PC-9 (cell line): ENCODE measurements around the gene RREB1. TPM values are rescaled to one million over a fixed set of nuclear protein-coding genes. Genes with fewer than 3 reads are reported as not detected.

ENCODE experiments used
- BruUV-seq: library from RNA; stranded (reverse); fragments of 400-500 nt; replicated peaks from 2 replicates; lab custom pipeline; 2021; lab: Mats Ljungman, UMichigan
- CTCF ChIA-PET: fragments of 300-600 bp; sonication (Branson Sonifier 250); formaldehyde crosslinking; loops from one replicate; lab custom pipeline; 2022; ENCODE audit warnings: antibody characterized with exemption; lab: Charles Lee
- POLR2A ChIA-PET: fragments of 300-600 bp; sonication (Branson Sonifier 250); formaldehyde crosslinking; loops from one replicate; lab custom pipeline; 2022; ENCODE audit warnings: antibody characterized with exemption; ENCODE audit not compliant: unreplicated experiment; lab: Charles Lee
- DNase-seq, 2 experiments: peaks; one replicate each; pipeline versions ENCODE4 v3.0.0 to v3.0.0-alpha.2; 2015 to 2022; ENCODE audit warnings: mixed read lengths in 1 of 2
- H2AFZ ChIP-seq: fragments of 200-600 bp; sonication (generic); 2 replicates; pipeline ENCODE4 v1.8.1; 2017; ENCODE audit warnings: antibody characterized with exemption
- H3F3A ChIP-seq: fragments of 200-600 bp; sonication (generic); 2 replicates; pipeline ENCODE4 v1.8.1; 2017; ENCODE audit warnings: antibody characterized with exemption, mild to moderate bottlenecking, low read depth; ENCODE audit not compliant: insufficient read depth
- H3K27ac ChIP-seq: fragments of 200-600 bp; sonication (generic); 2 replicates; pipeline ENCODE4 v1.6.1; 2016; ENCODE audit warnings: mixed run types
- H3K27me3 ChIP-seq: fragments of 200-600 bp; sonication (generic); 2 replicates; pipeline ENCODE4 v1.6.1; 2016; ENCODE audit warnings: low read depth, mixed run types; ENCODE audit not compliant: insufficient read depth
- H3K36me3 ChIP-seq: fragments of 200-600 bp; sonication (generic); 2 replicates; pipeline ENCODE4 v1.6.1; 2016; ENCODE audit warnings: low read depth, mixed run types
- H3K4me1 ChIP-seq: fragments of 200-600 bp; sonication (generic); replicated peaks from 2 replicates; pipeline ENCODE4 v1.6.1; 2016; ENCODE audit warnings: mixed run types; ENCODE audit not compliant: insufficient read depth
- H3K4me2 ChIP-seq: fragments of 200-600 bp; sonication (generic); 2 replicates; pipeline ENCODE4 v1.6.1; 2017; ENCODE audit warnings: mixed run types
- H3K4me3 ChIP-seq: fragments of 200-600 bp; sonication (generic); 2 replicates; pipeline ENCODE4 v1.6.1; 2016; ENCODE audit warnings: mixed run types
- H3K79me2 ChIP-seq: fragments of 200-600 bp; sonication (generic); 2 replicates; pipeline ENCODE4 v1.6.1; 2017; ENCODE audit warnings: low read depth, mixed run types
- H3K9me2 ChIP-seq: fragments of 200-600 bp; sonication (generic); 2 replicates; pipeline ENCODE4 v1.8.1; 2017; ENCODE audit warnings: mild to moderate bottlenecking; ENCODE audit not compliant: insufficient read depth
- H3K9me3 ChIP-seq: fragments of 200-600 bp; sonication (generic); 2 replicates; pipeline ENCODE4 v1.8.1; 2016; ENCODE audit warnings: low read depth; ENCODE audit not compliant: insufficient read depth
- H4K20me1 ChIP-seq: fragments of 200-600 bp; sonication (generic); 2 replicates; pipeline ENCODE4 v1.8.1; 2017; ENCODE audit not compliant: insufficient read depth
- EZH2 ChIP-seq: fragments of 200-600 bp; sonication (generic); IDR thresholded peaks from 2 replicates; pipeline ENCODE4 v1.8.0; 2017; ENCODE audit warnings: antibody characterized with exemption, low read depth
- intact Hi-C: fragments of 100-400 bp; cut with micrococcal nuclease; formaldehyde crosslinking; loops from one replicate; pipeline ENCODE4 v1.10.0; 2022; ENCODE audit not compliant: unreplicated experiment
- total RNA-seq: library from RNA; stranded (reverse); gene quantifications from 2 replicates; pipeline ENCODE4 v1.2.3, GENCODE V29; 2021
- TF ChIP-seq, protein P1 (sequence below): fragments of 200-600 bp; sonication (generic); conservative IDR thresholded peaks from 2 replicates; pipeline ENCODE4 v1.6.1; 2017; ENCODE audit warnings: mixed run types, antibody characterized with exemption, mild to moderate bottlenecking, moderate library complexity

Gene RREB1
- total RNA-seq, 1 experiment from 2014 or later = 38.4 TPM

DNA sequence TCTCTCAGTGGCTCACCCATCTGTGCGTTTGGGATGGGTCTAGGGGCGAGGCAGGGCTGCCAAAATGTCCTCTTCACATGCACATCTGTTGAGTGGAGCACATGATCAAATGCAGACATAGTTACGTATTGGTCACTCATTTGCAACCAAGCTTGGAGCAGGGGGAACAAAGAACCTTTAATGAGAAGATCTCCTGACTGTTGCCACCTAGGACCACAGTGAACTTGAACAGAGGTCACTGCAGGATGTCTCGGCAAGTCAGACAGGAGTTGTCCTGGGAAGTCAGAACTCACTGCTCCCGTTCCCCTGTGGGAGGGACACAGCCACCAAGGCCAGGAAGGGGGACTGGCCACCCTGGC lies 131.8 kb downstream of the RREB1 start:
- no peaks in the 10 kb centered on the region for H4K20me1 ChIP-seq
- H3F3A ChIP-seq = peaks cover 31% of the 10 kb centered on the region; the same call in 1 of the 2 replicates
- H3K36me3 ChIP-seq = no peaks in the 10 kb centered on the region
- ChIA-PET POLR2A (no interaction called here), CTCF (no interaction called here)
- H3K9me2 ChIP-seq = no peaks in the 10 kb centered on the region
- H3K4me1 ChIP-seq = peaks cover 52% of the 10 kb centered on the region
- H2AFZ ChIP-seq = no peak overlapping the region
- intact Hi-C loops = loop anchor here (1.0 to 5.0 kb wide), 3 partner anchors 37 to 527 kb away; no protein-coding TSS in a partner anchor
- H3K4me3 ChIP-seq = no peak overlapping the region
- DNase-seq = no peak
- no peaks in the 10 kb centered on the region for H3K9me3 ChIP-seq
- no peak overlapping the region for H3K4me2 ChIP-seq
- no peak overlapping the region for H3K27ac ChIP-seq
- H3K79me2 ChIP-seq = peaks cover 24% of the 10 kb centered on the region
- TF ChIP-seq EZH2 = no peak
- TF ChIP-seq, protein P1, sequence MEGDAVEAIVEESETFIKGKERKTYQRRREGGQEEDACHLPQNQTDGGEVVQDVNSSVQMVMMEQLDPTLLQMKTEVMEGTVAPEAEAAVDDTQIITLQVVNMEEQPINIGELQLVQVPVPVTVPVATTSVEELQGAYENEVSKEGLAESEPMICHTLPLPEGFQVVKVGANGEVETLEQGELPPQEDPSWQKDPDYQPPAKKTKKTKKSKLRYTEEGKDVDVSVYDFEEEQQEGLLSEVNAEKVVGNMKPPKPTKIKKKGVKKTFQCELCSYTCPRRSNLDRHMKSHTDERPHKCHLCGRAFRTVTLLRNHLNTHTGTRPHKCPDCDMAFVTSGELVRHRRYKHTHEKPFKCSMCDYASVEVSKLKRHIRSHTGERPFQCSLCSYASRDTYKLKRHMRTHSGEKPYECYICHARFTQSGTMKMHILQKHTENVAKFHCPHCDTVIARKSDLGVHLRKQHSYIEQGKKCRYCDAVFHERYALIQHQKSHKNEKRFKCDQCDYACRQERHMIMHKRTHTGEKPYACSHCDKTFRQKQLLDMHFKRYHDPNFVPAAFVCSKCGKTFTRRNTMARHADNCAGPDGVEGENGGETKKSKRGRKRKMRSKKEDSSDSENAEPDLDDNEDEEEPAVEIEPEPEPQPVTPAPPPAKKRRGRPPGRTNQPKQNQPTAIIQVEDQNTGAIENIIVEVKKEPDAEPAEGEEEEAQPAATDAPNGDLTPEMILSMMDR = no peak
- no peaks in the 10 kb centered on the region for H3K27me3 ChIP-seq
- BruUV-seq = no TSS peak

DNA sequence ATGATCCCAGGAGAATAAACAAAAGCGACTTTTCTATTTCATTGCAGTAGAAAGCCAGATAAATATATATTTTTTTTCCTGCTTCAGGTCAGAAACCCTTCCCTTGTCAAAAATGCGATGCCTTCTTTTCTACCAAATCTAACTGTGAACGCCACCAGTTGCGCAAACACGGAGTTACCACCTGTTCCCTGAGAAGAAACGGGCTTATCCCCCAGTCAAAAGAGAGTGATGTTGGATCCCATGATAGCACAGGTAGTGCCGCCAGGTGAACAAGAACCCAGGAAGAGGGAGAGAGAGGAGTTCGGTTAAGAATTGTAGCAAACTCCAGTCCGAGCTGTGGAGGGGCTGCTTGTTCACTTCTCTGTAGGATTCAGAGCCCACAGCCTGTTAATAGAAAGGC lies 132.6 kb downstream of the RREB1 start:
- no peak for TF ChIP-seq EZH2
- TF ChIP-seq, protein P1 = no peak
- Histone ChIP-seq H2AFZ (no peak overlapping the region), H3K27me3 (no peaks in the 10 kb centered on the region), H3K4me2 (no peak overlapping the region), H3K9me3 (no peaks in the 10 kb centered on the region), H3K9me2 (no peaks in the 10 kb centered on the region), H3K79me2 (peaks cover 24% of the 10 kb centered on the region), H3K27ac (no peak overlapping the region), H3K36me3 (no peaks in the 10 kb centered on the region), H3K4me1 (peaks cover 44% of the 10 kb centered on the region), H4K20me1 (no peaks in the 10 kb centered on the region), H3K4me3 (no peak overlapping the region), H3F3A (peaks cover 25% of the 10 kb centered on the region; the same call in 1 of the 2 replicates)
- no TSS peak for BruUV-seq
- CTCF ChIA-PET = no interaction called here
- DNase-seq = no peak
- POLR2A ChIA-PET = interaction anchor here (0.8 kb wide), 1 partner anchor 436 kb away, joined by 5 read pairs; no protein-coding TSS in a partner anchor
- intact Hi-C loops = loop anchor here (5.0 kb wide), 1 partner anchor 438 kb away; no protein-coding TSS in a partner anchor

DNA sequence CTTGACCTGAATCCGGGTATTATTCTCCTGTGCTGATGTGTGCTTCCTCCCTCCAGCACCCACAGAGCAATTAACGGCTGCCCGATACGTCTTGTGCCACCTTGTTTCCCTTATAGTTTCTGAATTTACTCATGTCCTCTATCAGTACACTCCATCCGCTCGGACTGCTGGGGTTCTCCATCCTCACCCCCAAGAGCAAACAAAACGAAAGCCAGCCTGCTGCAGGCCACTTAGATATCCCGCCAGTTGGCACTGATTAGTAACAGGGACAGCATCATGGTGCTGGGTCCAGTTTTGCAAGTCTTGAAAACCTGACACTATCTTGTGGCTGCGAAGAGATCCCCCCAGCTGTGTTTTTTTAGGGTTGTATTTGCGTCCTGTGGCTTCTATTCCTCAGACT lies 133.4 kb downstream of the RREB1 start:
- peaks cover 24% of the 10 kb centered on the region for H3K79me2 ChIP-seq
- H3K4me3 ChIP-seq = no peak overlapping the region
- intact Hi-C loops = loop anchor here (5.0 kb wide), 1 partner anchor 439 kb away; no protein-coding TSS in a partner anchor
- no TSS peak for BruUV-seq
- no peaks in the 10 kb centered on the region for H3K36me3 ChIP-seq
- ChIA-PET POLR2A (interaction anchor here (0.8 kb wide), 1 partner anchor 437 kb away, joined by 5 read pairs; no protein-coding TSS in a partner anchor), CTCF (no interaction called here)
- H3K9me2 ChIP-seq = no peaks in the 10 kb centered on the region
- H4K20me1 ChIP-seq = no peaks in the 10 kb centered on the region
- no peak overlapping the region for H2AFZ ChIP-seq
- TF ChIP-seq EZH2 = no peak
- TF ChIP-seq, protein P1 = no peak
- no peak for DNase-seq
- peaks cover 17% of the 10 kb centered on the region; the same call in 1 of the 2 replicates for H3F3A ChIP-seq
- no peak overlapping the region for H3K4me2 ChIP-seq
- H3K27ac ChIP-seq = peak overlapping the region; percentile 62; the same call in 1 of the 2 replicates
- H3K4me1 ChIP-seq = peaks cover 36% of the 10 kb centered on the region
- no peaks in the 10 kb centered on the region for H3K27me3 ChIP-seq
- H3K9me3 ChIP-seq = no peaks in the 10 kb centered on the region
